Measurements from ENCODE around the gene PRRG4. TPM values are rescaled to one million over a fixed set of nuclear protein-coding genes. Genes with fewer than 3 reads are reported as not detected.

The PRRG4 gene
- total RNA-seq, 4 donors from 2014 or later: 31.7 to 60.1 (median 45.1) TPM

- no peak for DNase-seq
- Histone ChIP-seq H3K27ac (peak overlapping the region; percentile 87 to 96 (median 95)), H3K4me3 (peak overlapping the region; percentile 67 to 88 (median 79)), H3K27me3 (peaks cover 0 to 17% (median 0%) of the 10 kb centered on the region in 4 donors), H3K9me3 (no peaks in the 10 kb centered on the region), H3K36me3 (peaks cover 0 to 24% (median 0%) of the 10 kb centered on the region in 3 donors), H3K4me1 (peaks cover 0 to 51% (median 0%) of the 10 kb centered on the region in 3 donors)
- TF ChIP-seq POLR2A (IDR thresholded peaks at IDR 0.05) (no peak), CTCF (IDR thresholded peaks at IDR 0.05) (no peak)
- intact Hi-C loops (cut with DNase I): no loop called here
- WGBS, 2 donors: 4 to 6% methylated on average over 6 to 10 of the region's 12 CpGs
These were observed 509 bp upstream of the PRRG4 start for GRCh38 chr11:32829157-32829679.

GRCh38 chr11:32830413-32830738, 649 bp downstream of the PRRG4 start:
- peaks cover 0 to 35% (median 0%) of the 10 kb centered on the region in 3 donors for H3K36me3 ChIP-seq
- H3K27ac ChIP-seq: peak overlapping the region; percentile 87 to 96 (median 95)
- H3K9me3 ChIP-seq: no peaks in the 10 kb centered on the region
- TF ChIP-seq CTCF (IDR thresholded peaks at IDR 0.05): no peak
- TF ChIP-seq POLR2A (IDR thresholded peaks at IDR 0.05): no peak
- WGBS, 2 donors: 7 to 14% methylated on average over 6 of the region's 6 CpGs
- intact Hi-C loops (cut with DNase I): no loop called here
- H3K4me3 ChIP-seq: peak overlapping the region; percentile 67 to 88 (median 79)
- H3K4me1 ChIP-seq: peaks cover 0 to 57% (median 0%) of the 10 kb centered on the region in 3 donors
- DNase-seq: no peak
- H3K27me3 ChIP-seq: peaks cover 0 to 17% (median 0%) of the 10 kb centered on the region in 4 donors

- Histone ChIP-seq H3K36me3 (peaks cover 0 to 39% (median 0%) of the 10 kb centered on the region in 3 donors), H3K27ac (peak overlapping the region in 3 of 4 donors; percentile 94 to 96 (median 96)), H3K4me3 (peak overlapping the region; percentile 67 to 88 (median 79)), H3K4me1 (peaks cover 0 to 59% (median 0%) of the 10 kb centered on the region in 3 donors), H3K9me3 (no peaks in the 10 kb centered on the region), H3K27me3 (peaks cover 0 to 17% (median 0%) of the 10 kb centered on the region in 4 donors)
- no peak for TF ChIP-seq POLR2A (IDR thresholded peaks at IDR 0.05)
- TF ChIP-seq CTCF (IDR thresholded peaks at IDR 0.05): no peak
- intact Hi-C loops (cut with DNase I): no loop called here
- 45 to 54% methylated on average over 9 of the region's 9 CpGs for WGBS, 2 donors
- DNase-seq: no peak
These were observed 1.1 kb downstream of the PRRG4 start for GRCh38 chr11:32830796-32831195.

- no peak for DNase-seq
- Histone ChIP-seq H3K36me3 (peaks cover 0 to 43% (median 0%) of the 10 kb centered on the region in 3 donors), H3K4me3 (peak overlapping the region; percentile 67 to 88 (median 79)), H3K4me1 (peaks cover 0 to 64% (median 0%) of the 10 kb centered on the region in 3 donors), H3K9me3 (no peaks in the 10 kb centered on the region), H3K27ac (peak overlapping the region in 3 of 4 donors; percentile 26 to 96 (median 94)), H3K27me3 (peaks cover 0 to 17% (median 0%) of the 10 kb centered on the region in 4 donors)
- intact Hi-C loops (cut with DNase I): no loop called here
- no peak for TF ChIP-seq CTCF (IDR thresholded peaks at IDR 0.05)
- no peak for TF ChIP-seq POLR2A (IDR thresholded peaks at IDR 0.05)
- WGBS, 2 donors: 35 to 43% methylated on average over 3 of the region's 3 CpGs
These were observed 1.5 kb downstream of the PRRG4 start for GRCh38 chr11:32831221-32831620.

- intact Hi-C loops (cut with DNase I): no loop called here
- TF ChIP-seq CTCF (IDR thresholded peaks at IDR 0.05): no peak
- TF ChIP-seq POLR2A (IDR thresholded peaks at IDR 0.05): no peak
These were observed 4.2 kb downstream of the PRRG4 start for GRCh38 chr11:32833921-32834320.

More at GRCh38 chr11:32833921-32834320, 4.2 kb downstream of the PRRG4 start:
- Histone ChIP-seq H3K36me3 (peaks cover 0 to 52% (median 0%) of the 10 kb centered on the region in 3 donors), H3K27me3 (peaks cover 0 to 17% (median 0%) of the 10 kb centered on the region in 4 donors), H3K4me3 (no peak overlapping the region), H3K4me1 (peaks cover 0 to 81% (median 11%) of the 10 kb centered on the region in 3 donors), H3K27ac (no peak overlapping the region), H3K9me3 (no peaks in the 10 kb centered on the region)
- DNase-seq: no peak
- WGBS, 2 donors: 73 to 92% methylated on average over 1 of the region's 1 CpG
